NT2/D1 (cell line): ENCODE data around the gene OR2Z1.

Source experiments
- SUZ12 ChIP-seq: IDR thresholded peaks from 2 replicates; pipeline ENCODE4 v1.6.1; 2011; ENCODE audit not compliant: insufficient read length, insufficient read depth; ENCODE audit errors: extremely low read depth
- YY1 ChIP-seq: IDR thresholded peaks from 2 replicates; pipeline ENCODE4 v1.6.1; 2011; ENCODE audit not compliant: insufficient read length, insufficient read depth
- ZNF274 ChIP-seq: IDR thresholded peaks from 2 replicates; pipeline ENCODE4 v1.6.1; 2011; ENCODE audit warnings: mild to moderate bottlenecking, low read depth, low read length

GRCh38 chr19:8678244-8678807 lies 43.1 kb upstream of the OR2Z1 start:
- TF ChIP-seq YY1 (no peak), SUZ12 (no peak), ZNF274 (no peak)
